HepG2 (cell line): Measurements from ENCODE around the gene SLC35B2. TPM values are rescaled to one million over a fixed set of nuclear protein-coding genes. Genes with fewer than 3 reads are reported as not detected.

ENCODE experiments used
- CSRNP1 ChIP-seq: sonication (generic); formaldehyde crosslinking; IDR thresholded peaks from 2 replicates; pipeline ENCODE4 v1.8.1; 2023; ENCODE audit warnings: mild to moderate bottlenecking, missing genetic modification reagents
- ESRRA ChIP-seq: sonication (generic); formaldehyde crosslinking; IDR thresholded peaks from 2 replicates; pipeline ENCODE4 v1.5.1; 2020; ENCODE audit warnings: mild to moderate bottlenecking, low read depth, missing genetic modification reagents
- FOXC1 ChIP-seq: sonication (generic); formaldehyde crosslinking; IDR thresholded peaks from 2 replicates; pipeline ENCODE4 v1.8.0; 2022; ENCODE audit warnings: mild to moderate bottlenecking, missing genetic modification reagents, borderline replicate concordance
- GMEB2 ChIP-seq: IDR thresholded peaks from 2 replicates; pipeline ENCODE4 v1.6.1; 2016; ENCODE audit warnings: missing biosample characterization, missing genetic modification reagents, low read depth
- HCFC1 ChIP-seq: fragments of 150-350 bp; IDR thresholded peaks from 2 replicates; pipeline ENCODE4 v1.6.1; 2014; ENCODE audit warnings: low read depth, low read length
- HNF4G ChIP-seq, 2 experiments: sonication (generic) in 1 of 2; formaldehyde crosslinking in 1 of 2; IDR thresholded peaks; 2 replicates each; pipeline versions ENCODE4 v1.4.0 to v1.6.1; 2011 to 2020; ENCODE audit warnings: borderline replicate concordance in 2 of 2, low read depth in 2 of 2, mild to moderate bottlenecking in 2 of 2, low read length in 1 of 2, missing genetic modification reagents in 1 of 2, moderate library complexity in 1 of 2
- HNRNPLL ChIP-seq: fragments of 200-400 bp; formaldehyde crosslinking; IDR thresholded peaks from 2 replicates; pipeline ENCODE4 v1.6.1; 2017; ENCODE audit warnings: mild to moderate bottlenecking, low read depth, low read length; ENCODE audit not compliant: poor library complexity, severe bottlenecking
- ISX ChIP-seq: sonication (generic); formaldehyde crosslinking; conservative IDR thresholded peaks from 2 replicates; pipeline ENCODE4 v1.5.0; 2020; ENCODE audit warnings: missing genetic modification reagents
- KAT8 ChIP-seq: IDR thresholded peaks from 2 replicates; pipeline ENCODE4 v1.6.1; 2016; ENCODE audit warnings: missing genetic modification reagents, missing compliant biosample characterization
- NR1H2 ChIP-seq: sonication (generic); formaldehyde crosslinking; IDR thresholded peaks from 2 replicates; pipeline ENCODE4 v1.8.1; 2022; ENCODE audit warnings: low read depth, missing genetic modification reagents, borderline replicate concordance
- NR2C2 ChIP-seq: sonication (generic); formaldehyde crosslinking; IDR thresholded peaks from 2 replicates; pipeline ENCODE4 v1.4.0; 2020; ENCODE audit warnings: missing genetic modification reagents, mild to moderate bottlenecking, moderate library complexity, borderline replicate concordance
- PRMT3 ChIP-seq: sonication (generic); formaldehyde crosslinking; IDR thresholded peaks from 2 replicates; pipeline ENCODE4 v1.8.1; 2022; ENCODE audit warnings: low read depth, mild to moderate bottlenecking, moderate library complexity, missing genetic modification reagents, borderline replicate concordance
- SNAPC2 ChIP-seq: sonication (generic); formaldehyde crosslinking; IDR thresholded peaks from 2 replicates; pipeline ENCODE4 v1.8.1; 2022; ENCODE audit warnings: mild to moderate bottlenecking, missing genetic modification reagents
- TFDP2 ChIP-seq: sonication (generic); formaldehyde crosslinking; IDR thresholded peaks from 2 replicates; pipeline ENCODE4 v1.4.0; 2020; ENCODE audit warnings: missing genetic modification reagents
- THRA ChIP-seq: sonication (generic); formaldehyde crosslinking; IDR thresholded peaks from 2 replicates; pipeline ENCODE4 v1.4.0; 2020; ENCODE audit warnings: missing genetic modification reagents, borderline replicate concordance
- ZBTB33 ChIP-seq: sonication (generic); formaldehyde crosslinking; IDR thresholded peaks from 2 replicates; pipeline ENCODE4 v1.4.0; 2020; ENCODE audit warnings: missing genetic modification reagents
- ZNF124 ChIP-seq: sonication (generic); formaldehyde crosslinking; IDR thresholded peaks from 2 replicates; pipeline ENCODE4 v1.4.0; 2020; ENCODE audit warnings: missing genetic modification reagents
- ZNF235 ChIP-seq: sonication (generic); formaldehyde crosslinking; IDR thresholded peaks from 2 replicates; pipeline ENCODE4 v1.8.1; 2023; ENCODE audit warnings: mild to moderate bottlenecking, missing genetic modification reagents, borderline replicate concordance
- ZNF572 ChIP-seq: sonication (generic); formaldehyde crosslinking; IDR thresholded peaks from 2 replicates; pipeline ENCODE4 v1.5.1; 2020; ENCODE audit warnings: mild to moderate bottlenecking, missing genetic modification reagents
- ZNF577 ChIP-seq: sonication (generic); formaldehyde crosslinking; IDR thresholded peaks from 2 replicates; pipeline ENCODE4 v1.4.0; 2020; ENCODE audit warnings: mild to moderate bottlenecking, low read depth, missing genetic modification reagents, borderline replicate concordance
- polyA plus RNA-seq, 8 experiments: library from polyadenylated mRNA; depleted of rRNA in 3 of 8; stranded (reverse) in 7 of 8; unstranded in 1 of 8; fragments of >200 nt; fragmentation: Illumina TruSeq in 4 of 8; extraction: Trizol in 4 of 8; gene quantifications; 2 replicates each; pipeline versions ENCODE4 v1.2.1 to v1.2.3, GENCODE V29; 2011 to 2016; ENCODE audit warnings: low read depth in 4 of 8, missing spikeins in 1 of 8, mixed read lengths in 1 of 8; ENCODE audit not compliant: insufficient read depth in 1 of 8
- total RNA-seq, 5 experiments: library from RNA; depleted of rRNA; stranded (reverse); fragments of >200 nt; fragmentation: Illumina TruSeq; extraction: Trizol; gene quantifications; 2 replicates each; pipeline ENCODE4 v1.2.3, GENCODE V29; 2016; ENCODE audit warnings: low read depth in 1 of 5

SLC35B2 gene
- total and polyA plus RNA-seq, 2 of the 13 experiments (the other 11 are each of a cell fraction or from before 2014, with no cell fraction given): 61.1 to 148 TPM

GRCh38 chr6:44219053-44219814 lies 38.1 kb downstream of the SLC35B2 start (continued):
- TF ChIP-seq HCFC1: no peak
- no peak for TF ChIP-seq ZNF235 (CRISPR knock-in tag)
- 0 out of 2 replicates have a peak, but pooled peaks have one; percentile 55 for TF ChIP-seq PRMT3
- TF ChIP-seq ZNF577 (CRISPR knock-in tag): no peak
- no peak for TF ChIP-seq NR1H2 (CRISPR knock-in tag)
- TF ChIP-seq NR2C2 (CRISPR knock-in tag): no peak
- TF ChIP-seq CSRNP1 (CRISPR knock-in tag): peak; percentile 80; the same call in 1 of the 2 replicates
- peak; percentile 31; the same call in 1 of the 2 replicates for TF ChIP-seq ESRRA (CRISPR knock-in tag)
- TF ChIP-seq ZNF572 (CRISPR knock-in tag): no peak
- no peak for TF ChIP-seq ZNF124 (CRISPR knock-in tag)
- TF ChIP-seq HNF4G (IDR thresholded peaks at IDR 0.05; ENCODE audit: borderline replicate concordance, low read depth, low read length): no peak
- no peak for TF ChIP-seq HNF4G (CRISPR knock-in tag; IDR thresholded peaks at IDR 0.05; ENCODE audit: borderline replicate concordance, low read depth)
- TF ChIP-seq KAT8 (CRISPR knock-in tag): peak; percentile 72; the same call in 1 of the 2 replicates
- TF ChIP-seq THRA (CRISPR knock-in tag): peak; percentile 49; the same call in 1 of the 2 replicates
- no peak for TF ChIP-seq ZBTB33
- no peak for TF ChIP-seq GMEB2 (CRISPR knock-in tag)
- peak; percentile 81 for TF ChIP-seq TFDP2
- no peak for TF ChIP-seq FOXC1 (CRISPR knock-in tag)
- TF ChIP-seq SNAPC2: peak; percentile 80; the same call in 1 of the 2 replicates
- peak; percentile 85 for TF ChIP-seq HNRNPLL
- 0 out of 2 replicates have a peak, but pooled peaks have one; percentile 49 for TF ChIP-seq ISX (CRISPR knock-in tag)
